ENCODE data around the gene ATAT1. TPM values are rescaled to one million over a fixed set of nuclear protein-coding genes. Genes with fewer than 3 reads are reported as not detected.
A peak's percentile ranks its signal among the peaks of the same experiment; 100 is the strongest.

ATAT1 gene
- total and polyA plus RNA-seq, 9 of the 15 experiments (the other 6 are each of a cell fraction or from before 2014, with no cell fraction given): 0.65 to 5.8 (median 1.6) TPM

GRCh38 chr6:30682143-30683117 is 55.8 kb downstream of the ATAT1 start:
- peak overlapping the region; percentile 27 for H2AFZ ChIP-seq (ENCODE audit: low read depth, low read length)
- no peaks in the 10 kb centered on the region for H3K9me1 ChIP-seq (ENCODE audit: control insufficient read depth, insufficient read depth, low read length)
- H3K4me3 ChIP-seq: peak overlapping the region; percentile 81
- H3K9ac ChIP-seq (ENCODE audit: insufficient read depth in 1 of 2, low read depth in 2 of 2, low read length in 2 of 2): peak overlapping the region; percentile 81 to 95
- H3K36me3 ChIP-seq (ENCODE audit: control insufficient read depth, insufficient read depth, low read length): peaks cover 31% of the 10 kb centered on the region
- no peaks in the 10 kb centered on the region for H3K9me3 ChIP-seq (replicated peaks; ENCODE audit: control insufficient read depth, insufficient read depth, low read depth, low read length)
- ChIA-PET CTCF (ENCODE audit: low intra/inter-chr PET ratio) (interaction anchor here (6.1 kb wide), 1 partner anchor 39 kb away, joined by 92 read pairs; the partner anchor contains the start of gene TUBB), POLR2A (interaction anchor here (0.5 to 7.0 kb wide), 15 partner anchors 8 to 981 kb away, joined by 3 to 118 read pairs (median 4); partner anchors contain the start of genes DHX16, MDC1, MRPS18B and NRM)
- ATAC-seq (peak; percentile 66), DNase-seq (ENCODE audit: extremely low read depth in 1 of 4, low spot score in 3 of 4) (peak; percentile 76 to 93 (median 84)), FAIRE-seq (peak; percentile 91)
- H3K79me2 ChIP-seq (ENCODE audit: control insufficient read depth, insufficient read depth, low read length): peaks cover 85% of the 10 kb centered on the region
- no TSS peak for BruUV-seq (replicated peaks)
- H3K4me1 ChIP-seq (replicated peaks in 1 of 2; ENCODE audit: control insufficient read depth in 2 of 2, insufficient read depth in 2 of 2, low read length in 2 of 2): peaks cover 41 to 80% of the 10 kb centered on the region in 2 experiments
- in situ Hi-C loops (cut with MboI): no loop called here
- 4% methylated on average over 11 of the region's 11 CpGs for WGBS (ENCODE audit: insufficient coverage, low coverage, missing lambda C conversion rate)
- H3K27ac ChIP-seq (ENCODE audit: extremely low read depth, low read depth, low read length): peak overlapping the region; percentile 88
- intact Hi-C loops (cut with micrococcal nuclease): loop anchor here (1.0 to 10.0 kb wide), 3 partner anchors 35 to 405 kb away; partner anchors contain the start of gene MDC1
- H3K4me2 ChIP-seq (ENCODE audit: insufficient read depth, low read length): peak overlapping the region; percentile 97
- no peaks in the 10 kb centered on the region for H3K27me3 ChIP-seq (ENCODE audit: control insufficient read depth in 2 of 2, insufficient read depth in 2 of 2, low read length in 2 of 2)
- H4K20me1 ChIP-seq (replicated peaks; ENCODE audit: control insufficient read depth, insufficient read depth, low read length): no peaks in the 10 kb centered on the region; the same call in 1 of the 2 replicates
- peak; percentile 100 for TF ChIP-seq ETV1 (tag; conservative IDR thresholded peaks at IDR 0.05; ENCODE audit: low read depth)
- TF ChIP-seq SPI1 (IDR thresholded peaks at IDR 0.05; ENCODE audit: borderline replicate concordance, low read depth, low read length): peak; percentile 63; the same call in 1 of the 2 replicates
- TF ChIP-seq SMARCB1 (IDR thresholded peaks at IDR 0.05; ENCODE audit: insufficient read length, low read depth): no peak
- TF ChIP-seq NFXL1 (CRISPR knock-in tag; IDR thresholded peaks at IDR 0.05): no peak
- 0 out of 4 replicates have a peak, but pooled peaks of 1 of the 2 experiments have one; percentile 53 for TF ChIP-seq BCLAF1 (IDR thresholded peaks at IDR 0.05; ENCODE audit: borderline replicate concordance in 1 of 2, control insufficient read depth in 1 of 2, low read depth in 2 of 2, low read length in 1 of 2)
- no peak for TF ChIP-seq ZBTB26 (CRISPR knock-in tag; IDR thresholded peaks at IDR 0.05)
- TF ChIP-seq CCNT2 (IDR thresholded peaks at IDR 0.05; ENCODE audit: borderline replicate concordance, extremely low read depth, insufficient read length, low read depth, low read length): peak; percentile 77
- peak; percentile 31; the same call in 1 of the 2 replicates for TF ChIP-seq ZNF263 (CRISPR knock-in tag; IDR thresholded peaks at IDR 0.05; ENCODE audit: borderline replicate concordance)
- TF ChIP-seq ILF3 (IDR thresholded peaks at IDR 0.05; ENCODE audit: borderline replicate concordance): no peak
- no peak for TF ChIP-seq ZNF398 (CRISPR knock-in tag; IDR thresholded peaks at IDR 0.05)
- TF ChIP-seq SIN3A (IDR thresholded peaks at IDR 0.05; ENCODE audit: borderline replicate concordance in 2 of 2, control insufficient read depth in 1 of 2, low read depth in 2 of 2, low read length in 2 of 2): peak; percentile 56 to 83; a peak in 2 of 4 replicates

Data from K562 (cell line).